GM23248 (cell line): ENCODE measurements around the gene SUSD6. TPM values are rescaled to one million over a fixed set of nuclear protein-coding genes. Genes with fewer than 3 reads are reported as not detected.

Experiments
- DNase-seq: peaks from one replicate; pipeline ENCODE4 v3.0.0-alpha.2; 2015
- H2AFZ ChIP-seq: fragments of 200-600 bp; sonication (generic); 2 replicates; pipeline ENCODE4 v1.6.1; 2016; ENCODE audit warnings: antibody characterized with exemption
- H3F3A ChIP-seq: fragments of 200-600 bp; sonication (generic); 2 replicates; pipeline ENCODE4 v1.6.1; 2016; ENCODE audit warnings: mild to moderate bottlenecking, antibody characterized with exemption, mixed run types; ENCODE audit not compliant: insufficient read depth
- H3K27ac ChIP-seq: fragments of 200-600 bp; sonication (generic); 2 replicates; pipeline ENCODE4 v1.5.1; 2016; ENCODE audit warnings: mild to moderate bottlenecking
- H3K27me3 ChIP-seq: fragments of 200-600 bp; sonication (generic); replicated peaks from 2 replicates; pipeline ENCODE4 v1.6.1; 2016; ENCODE audit warnings: mild to moderate bottlenecking; ENCODE audit not compliant: insufficient read depth
- H3K36me3 ChIP-seq: fragments of 200-600 bp; sonication (generic); 2 replicates; pipeline ENCODE4 v1.6.1; 2016; ENCODE audit warnings: low read depth, mild to moderate bottlenecking
- H3K4me1 ChIP-seq: fragments of 200-600 bp; sonication (generic); 2 replicates; pipeline ENCODE4 v1.6.1; 2016; ENCODE audit warnings: mild to moderate bottlenecking; ENCODE audit not compliant: insufficient read depth
- H3K4me2 ChIP-seq: fragments of 200-600 bp; sonication (generic); one replicate; pipeline ENCODE4 v1.6.1; 2016; ENCODE audit warnings: mild to moderate bottlenecking; ENCODE audit not compliant: unreplicated experiment
- H3K4me3 ChIP-seq: fragments of 200-600 bp; sonication (generic); 2 replicates; pipeline ENCODE4 v1.5.1; 2016; ENCODE audit warnings: mild to moderate bottlenecking
- H3K79me2 ChIP-seq: fragments of 200-600 bp; sonication (generic); 2 replicates; pipeline ENCODE4 v1.6.1; 2016; ENCODE audit warnings: mild to moderate bottlenecking; ENCODE audit not compliant: insufficient read depth
- H3K9ac ChIP-seq: fragments of 200-600 bp; sonication (generic); 2 replicates; pipeline ENCODE4 v1.6.1; 2016; ENCODE audit warnings: mild to moderate bottlenecking
- H3K9me2 ChIP-seq: fragments of 200-600 bp; sonication (generic); 2 replicates; pipeline ENCODE4 v1.6.1; 2016; ENCODE audit warnings: mixed run types, mild to moderate bottlenecking, moderate library complexity; ENCODE audit not compliant: insufficient read depth
- H3K9me3 ChIP-seq: fragments of 200-600 bp; sonication (generic); one replicate; pipeline ENCODE4 v1.6.1; 2017; ENCODE audit warnings: low read depth
- H4K20me1 ChIP-seq: fragments of 200-600 bp; sonication (generic); 2 replicates; pipeline ENCODE4 v1.6.0; 2016; ENCODE audit not compliant: insufficient read depth
- EZH2 ChIP-seq: fragments of 200-600 bp; sonication (generic); IDR thresholded peaks from 2 replicates; pipeline ENCODE4 v1.6.1; 2018; ENCODE audit warnings: antibody characterized with exemption, mild to moderate bottlenecking; ENCODE audit not compliant: insufficient read depth, poor library complexity, severe bottlenecking
- EZH2phosphoT487 ChIP-seq: fragments of 200-600 bp; sonication (generic); IDR thresholded peaks from 2 replicates; pipeline ENCODE4 v1.6.1; 2018; ENCODE audit warnings: antibody characterized with exemption, moderate library complexity, mild to moderate bottlenecking, low read depth; ENCODE audit not compliant: insufficient read depth
- WGBS, 2 experiments: methylation state at CpG; one replicate each; pipeline ENCODE4 v1.1.6; 2015 to 2017; ENCODE audit warnings: low lambda C conversion rate in 2 of 2, low coverage in 1 of 2; ENCODE audit errors: missing lambda C conversion rate in 2 of 2; 5-methylcytosine and 5-hydroxymethylcytosine counted together
- in situ Hi-C: fragments of 300-500 bp; cut with MboI; formaldehyde crosslinking; loops from 2 replicates; pipeline ENCODE4 v1.15.0; 2020
- polyA plus RNA-seq: library from polyadenylated mRNA; unstranded; fragments of >200 nt; fragmentation: Nextera tagmentation; extraction: Ambion mirVana; gene quantifications from 2 replicates; pipeline ENCODE4 v1.2.1, GENCODE V29; 2016
- total RNA-seq: library from RNA; depleted of rRNA; stranded (reverse); fragments of >200 nt; shearing (Covaris generic); gene quantifications from 2 replicates; pipeline ENCODE4 v1.2.3, GENCODE V29; 2014

The SUSD6 gene
- total and polyA plus RNA-seq, 2 experiments from 2014 or later, result 12.2 to 24.1 TPM

DNA sequence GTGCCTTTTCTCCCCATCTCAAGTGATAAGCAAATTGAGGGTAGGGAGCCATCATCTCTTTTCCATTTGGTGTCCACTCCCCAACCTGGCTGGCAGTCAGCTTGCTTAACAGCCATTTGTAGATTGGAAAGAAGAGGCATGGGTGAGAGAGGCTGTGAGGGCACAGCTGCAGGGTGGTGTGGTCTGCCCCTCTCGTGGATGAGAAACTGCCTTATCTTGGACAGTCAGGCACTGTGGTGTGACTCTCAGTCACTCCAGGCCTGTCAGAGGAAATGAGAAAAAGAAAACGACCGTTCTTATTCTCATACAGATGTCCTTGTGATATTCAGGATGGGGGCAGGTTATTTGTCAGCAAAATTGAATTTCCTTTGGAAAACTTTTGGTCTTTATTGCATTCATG, 90.5 kb downstream of the SUSD6 start:
- Histone ChIP-seq H2AFZ (no peak overlapping the region), H3K4me3 (no peak overlapping the region), H3K9me2 (no peaks in the 10 kb centered on the region), H3K36me3 (no peaks in the 10 kb centered on the region), H3F3A (no peaks in the 10 kb centered on the region), H3K4me1 (0 out of 2 replicates have a peak, but pooled peaks cover 1% of the 10 kb centered on the region), H3K9ac (no peak overlapping the region), H3K27me3 (no peaks in the 10 kb centered on the region), H4K20me1 (no peaks in the 10 kb centered on the region), H3K9me3 (no peaks in the 10 kb centered on the region), H3K79me2 (peaks cover 79% of the 10 kb centered on the region), H3K4me2 (no peak overlapping the region), H3K27ac (no peak overlapping the region)
- TF ChIP-seq EZH2 (no peak), EZH2phosphoT487 (no peak)
- 71 to 76% methylated on average over 3 of the region's 3 CpGs for WGBS, 2 experiments
- no peak for DNase-seq
- in situ Hi-C loops, result no loop called here

DNA sequence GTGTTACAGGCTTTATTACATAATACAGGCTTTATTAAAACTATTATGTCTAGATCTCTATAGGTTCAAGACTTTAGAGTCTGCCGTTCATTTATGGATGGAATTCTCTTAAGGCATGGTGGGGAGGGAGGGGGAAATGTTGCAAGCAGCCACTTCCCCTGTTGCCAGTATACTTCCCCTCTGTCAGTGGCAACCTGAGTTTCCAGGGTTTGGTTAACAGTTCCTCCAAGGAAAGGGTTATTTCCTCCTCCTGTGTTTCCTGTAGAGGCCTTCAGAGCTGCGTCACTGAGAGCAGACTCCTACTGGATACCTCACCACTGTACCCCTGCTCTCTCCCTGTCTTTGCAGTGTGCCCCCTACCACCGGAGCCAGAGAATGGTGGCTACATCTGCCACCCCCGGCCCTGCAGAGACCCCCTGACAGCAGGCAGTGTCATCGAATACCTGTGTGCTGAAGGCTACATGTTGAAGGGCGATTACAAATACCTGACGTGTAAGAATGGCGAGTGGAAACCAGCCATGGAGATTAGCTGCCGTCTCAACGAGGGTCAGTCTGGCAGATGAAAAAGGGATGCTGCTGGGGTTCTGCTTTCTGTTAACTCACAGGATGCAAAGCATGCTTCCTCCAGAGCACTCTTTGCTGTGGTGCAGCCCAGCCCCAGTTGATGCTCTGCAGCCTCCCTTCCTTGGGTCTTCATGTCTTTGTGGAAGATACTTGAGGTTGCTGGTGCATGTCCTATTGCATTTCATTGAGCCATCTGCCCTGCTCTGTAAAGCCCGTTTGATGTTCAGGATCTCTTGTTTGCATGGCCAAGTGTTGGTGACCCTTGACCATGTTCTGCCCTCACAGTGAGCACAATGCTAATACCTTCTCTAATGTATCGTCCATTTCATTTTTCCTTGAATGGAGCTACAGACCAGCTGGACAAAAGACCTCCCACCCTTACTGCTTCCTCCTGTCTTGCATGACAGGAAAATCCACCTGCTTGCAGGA, 91.9 kb downstream of the SUSD6 start:
- Histone ChIP-seq H3K9me2 (no peaks in the 10 kb centered on the region), H3K36me3 (no peaks in the 10 kb centered on the region), H3K4me3 (no peak overlapping the region), H3K9ac (no peak overlapping the region), H3K9me3 (no peaks in the 10 kb centered on the region), H3F3A (no peaks in the 10 kb centered on the region), H3K4me1 (no peaks in the 10 kb centered on the region), H2AFZ (no peak overlapping the region), H3K27me3 (no peaks in the 10 kb centered on the region), H3K4me2 (no peak overlapping the region), H3K27ac (no peak overlapping the region), H3K79me2 (peaks cover 64% of the 10 kb centered on the region), H4K20me1 (no peaks in the 10 kb centered on the region)
- in situ Hi-C loops, result no loop called here
- WGBS, 2 experiments, result 61% methylated on average over 12 of the region's 12 CpGs
- no peak for DNase-seq
- TF ChIP-seq EZH2phosphoT487 (no peak), EZH2 (no peak)

GRCh38 chr14:69704319-69704718, 92.9 kb downstream of the SUSD6 start:
- no peaks in the 10 kb centered on the region for H3K4me1 ChIP-seq
- no peak overlapping the region for H3K27ac ChIP-seq
- H2AFZ ChIP-seq, result no peak overlapping the region
- peaks cover 58% of the 10 kb centered on the region for H3K79me2 ChIP-seq
- H3K4me2 ChIP-seq, result no peak overlapping the region
- no peaks in the 10 kb centered on the region for H3K9me3 ChIP-seq
- H3K36me3 ChIP-seq, result peaks cover 9% of the 10 kb centered on the region; the same call in 1 of the 2 replicates
- DNase-seq, result no peak
- in situ Hi-C loops, result no loop called here
- 92 to 100% methylated on average over 5 of the region's 5 CpGs for WGBS, 2 experiments
- TF ChIP-seq EZH2, result no peak
- no peak for TF ChIP-seq EZH2phosphoT487
- no peak overlapping the region for H3K4me3 ChIP-seq
- H3K9me2 ChIP-seq, result no peaks in the 10 kb centered on the region
- H3K27me3 ChIP-seq, result no peaks in the 10 kb centered on the region
- H3F3A ChIP-seq, result no peaks in the 10 kb centered on the region
- no peaks in the 10 kb centered on the region for H4K20me1 ChIP-seq
- H3K9ac ChIP-seq, result no peak overlapping the region

DNA sequence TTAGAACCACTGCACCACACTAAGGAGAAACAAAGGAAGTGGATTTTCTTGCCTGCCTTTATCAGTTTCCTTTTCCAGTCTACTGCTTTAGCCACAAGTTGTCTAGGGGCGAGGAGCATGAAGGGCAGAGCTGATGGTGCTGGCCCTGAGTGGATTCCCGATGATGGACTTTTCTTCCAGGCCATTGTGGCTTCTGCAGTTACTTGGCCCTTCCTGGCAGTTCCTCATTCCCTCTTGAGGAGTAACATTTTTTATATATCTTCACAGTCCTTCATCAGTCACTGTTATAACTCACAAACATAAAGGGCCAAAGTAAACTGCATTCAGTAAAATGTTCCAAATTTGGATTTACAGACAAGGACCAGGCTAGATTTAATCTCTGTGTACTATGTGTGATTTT, 94.3 kb downstream of the SUSD6 start:
- 97 to 100% methylated on average over 2 of the region's 2 CpGs for WGBS, 2 experiments
- no peaks in the 10 kb centered on the region for H3K4me1 ChIP-seq

More for the DNA sequence above, 94.3 kb downstream of the SUSD6 start:
- Histone ChIP-seq H3K27ac (no peak overlapping the region), H3K79me2 (peaks cover 45% of the 10 kb centered on the region), H3K9ac (no peak overlapping the region), H3K36me3 (peaks cover 18% of the 10 kb centered on the region; the same call in 1 of the 2 replicates), H3K9me3 (no peaks in the 10 kb centered on the region), H3F3A (no peaks in the 10 kb centered on the region), H3K27me3 (no peaks in the 10 kb centered on the region), H3K4me2 (no peak overlapping the region), H3K9me2 (no peaks in the 10 kb centered on the region), H3K4me3 (no peak overlapping the region), H4K20me1 (no peaks in the 10 kb centered on the region), H2AFZ (no peak overlapping the region)
- in situ Hi-C loops, result no loop called here
- DNase-seq, result no peak
- TF ChIP-seq EZH2 (no peak), EZH2phosphoT487 (no peak)
